Liver (tissue), 3 donors: ENCODE measurements around the gene SFXN2.

Experiments used
- CTCF ChIP-seq: fragments of 150-350 bp; IDR thresholded peaks from 2 replicates; pipeline ENCODE4 v1.5.1; 2017; ENCODE audit warnings: improper control_type of control experiment, low read depth, low read length; ENCODE audit not compliant: missing input control
- JUND ChIP-seq, 2 donors: IDR thresholded peaks; 2 replicates each; pipeline ENCODE4 v1.6.1; 2016; ENCODE audit warnings: antibody characterized with exemption in 2 of 2
- REST ChIP-seq: IDR thresholded peaks from 2 replicates; pipeline ENCODE4 v1.6.1; 2016; ENCODE audit warnings: antibody characterized with exemption, mild to moderate bottlenecking
- ZBTB33 ChIP-seq: IDR thresholded peaks from 2 replicates; pipeline ENCODE4 v1.6.1; 2016; ENCODE audit warnings: antibody characterized with exemption
- donor health status: healthy.
- donor health status: healthy.

- TF ChIP-seq CTCF (no peak), JUND (IDR thresholded peaks at IDR 0.05) (no peak), ZBTB33 (no peak), REST (no peak)
These were observed 36.4 kb upstream of the SFXN2 start for GRCh38 chr10:102678068-102678400.
